ENCODE measurements around the gene LRP1. TPM values are rescaled to one million over a fixed set of nuclear protein-coding genes. Genes with fewer than 3 reads are reported as not detected.

The LRP1 gene
- total RNA-seq, 6 experiments from 2014 or later: 187 to 332 (median 201) TPM

- no peaks in the 10 kb centered on the region for H3K9me3 Mint-ChIP-seq
- TF ChIP-seq, protein P1, sequence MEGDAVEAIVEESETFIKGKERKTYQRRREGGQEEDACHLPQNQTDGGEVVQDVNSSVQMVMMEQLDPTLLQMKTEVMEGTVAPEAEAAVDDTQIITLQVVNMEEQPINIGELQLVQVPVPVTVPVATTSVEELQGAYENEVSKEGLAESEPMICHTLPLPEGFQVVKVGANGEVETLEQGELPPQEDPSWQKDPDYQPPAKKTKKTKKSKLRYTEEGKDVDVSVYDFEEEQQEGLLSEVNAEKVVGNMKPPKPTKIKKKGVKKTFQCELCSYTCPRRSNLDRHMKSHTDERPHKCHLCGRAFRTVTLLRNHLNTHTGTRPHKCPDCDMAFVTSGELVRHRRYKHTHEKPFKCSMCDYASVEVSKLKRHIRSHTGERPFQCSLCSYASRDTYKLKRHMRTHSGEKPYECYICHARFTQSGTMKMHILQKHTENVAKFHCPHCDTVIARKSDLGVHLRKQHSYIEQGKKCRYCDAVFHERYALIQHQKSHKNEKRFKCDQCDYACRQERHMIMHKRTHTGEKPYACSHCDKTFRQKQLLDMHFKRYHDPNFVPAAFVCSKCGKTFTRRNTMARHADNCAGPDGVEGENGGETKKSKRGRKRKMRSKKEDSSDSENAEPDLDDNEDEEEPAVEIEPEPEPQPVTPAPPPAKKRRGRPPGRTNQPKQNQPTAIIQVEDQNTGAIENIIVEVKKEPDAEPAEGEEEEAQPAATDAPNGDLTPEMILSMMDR (IDR thresholded peaks at IDR 0.05): no peak
- no peak for DNase-seq
- no peak overlapping the region for H3K4me3 Mint-ChIP-seq
- peaks cover 45% of the 10 kb centered on the region for H3K36me3 Mint-ChIP-seq (ENCODE audit: low read depth)
- H3K4me1 Mint-ChIP-seq (ENCODE audit: low read depth): peaks cover 50% of the 10 kb centered on the region
- H3K27ac Mint-ChIP-seq: peak overlapping the region; percentile 48
- peaks cover 6% of the 10 kb centered on the region for H3K27me3 Mint-ChIP-seq (ENCODE audit: insufficient read depth)
Measured at GRCh38 chr12:57154804-57155434, 26.6 kb downstream of the LRP1 start.

DNA sequence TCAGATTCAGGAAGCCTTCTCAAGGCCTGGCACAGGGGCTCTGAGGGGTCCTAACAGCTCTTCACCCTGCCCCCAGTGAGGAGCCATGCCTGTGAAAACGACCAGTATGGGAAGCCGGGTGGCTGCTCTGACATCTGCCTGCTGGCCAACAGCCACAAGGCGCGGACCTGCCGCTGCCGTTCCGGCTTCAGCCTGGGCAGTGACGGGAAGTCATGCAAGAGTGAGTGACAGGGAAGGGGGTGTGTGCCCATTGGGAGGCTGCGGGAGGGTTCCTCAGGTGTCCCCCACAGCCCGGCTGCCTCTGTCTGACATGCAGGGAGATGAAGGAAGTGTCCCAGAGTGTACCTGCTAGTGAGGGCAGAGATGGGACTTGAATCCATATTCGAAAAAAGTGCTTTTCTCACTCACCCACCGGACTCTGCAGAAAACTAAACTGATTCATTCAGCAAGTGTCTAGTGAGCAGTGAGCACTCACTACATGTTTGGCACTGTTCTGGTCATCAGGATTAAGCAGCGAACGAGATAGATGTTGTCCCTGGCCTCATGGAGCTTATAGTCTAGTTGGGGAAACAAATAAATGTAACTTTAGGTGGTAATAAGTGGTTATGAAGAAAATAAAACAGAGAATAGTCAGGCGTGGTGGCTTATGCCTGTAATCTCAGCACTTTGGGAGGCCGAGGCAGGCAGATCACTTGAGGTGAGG is 28.6 kb downstream of the LRP1 start:
- peaks cover 6% of the 10 kb centered on the region for H3K27me3 Mint-ChIP-seq (ENCODE audit: insufficient read depth)
- peaks cover 50% of the 10 kb centered on the region for H3K4me1 Mint-ChIP-seq (ENCODE audit: low read depth)
- TF ChIP-seq, protein P1 (IDR thresholded peaks at IDR 0.05): no peak
- no peak overlapping the region for H3K27ac Mint-ChIP-seq
- H3K36me3 Mint-ChIP-seq (ENCODE audit: low read depth): peaks cover 56% of the 10 kb centered on the region
- no peaks in the 10 kb centered on the region for H3K9me3 Mint-ChIP-seq
- no peak for DNase-seq
- H3K4me3 Mint-ChIP-seq: no peak overlapping the region

DNA sequence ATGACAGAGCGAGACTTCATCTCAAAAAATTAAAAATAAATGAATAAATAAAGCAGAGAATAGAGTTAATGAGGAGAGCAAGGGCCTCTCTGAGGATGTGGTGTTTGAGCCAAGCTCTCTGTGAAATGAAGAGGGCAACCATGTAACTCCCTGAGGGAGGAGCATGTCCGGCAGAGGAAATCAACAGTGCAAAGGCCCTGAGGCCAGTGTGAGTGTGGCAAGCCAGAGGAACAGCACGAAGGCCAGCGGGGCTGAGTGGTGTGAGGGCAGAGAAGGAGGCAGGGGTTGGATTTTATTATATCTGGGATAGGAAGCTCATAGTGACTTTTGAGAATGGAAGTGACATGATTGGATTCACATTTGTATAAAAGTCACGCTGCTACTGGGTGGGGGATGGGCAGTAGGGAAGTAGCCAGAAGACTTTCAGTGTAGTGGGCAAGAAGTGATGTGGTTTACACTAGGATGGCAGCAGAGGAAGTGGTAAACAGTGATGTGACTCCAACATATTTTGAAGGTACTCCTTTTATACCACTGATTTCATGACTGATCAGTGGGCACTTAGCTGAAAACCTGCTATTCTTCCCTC is 29.4 kb downstream of the LRP1 start:
- Mint-ChIP-seq H3K36me3 (ENCODE audit: low read depth) (peaks cover 61% of the 10 kb centered on the region), H3K4me3 (peak overlapping the region; percentile 24; the same call in 1 of the 2 replicates), H3K27me3 (ENCODE audit: insufficient read depth) (peaks cover 7% of the 10 kb centered on the region), H3K4me1 (ENCODE audit: low read depth) (peaks cover 44% of the 10 kb centered on the region), H3K27ac (peak overlapping the region; percentile 22; the same call in 1 of the 2 replicates), H3K9me3 (no peaks in the 10 kb centered on the region)
- TF ChIP-seq, protein P1 (IDR thresholded peaks at IDR 0.05): no peak
- no peak for DNase-seq

DNA sequence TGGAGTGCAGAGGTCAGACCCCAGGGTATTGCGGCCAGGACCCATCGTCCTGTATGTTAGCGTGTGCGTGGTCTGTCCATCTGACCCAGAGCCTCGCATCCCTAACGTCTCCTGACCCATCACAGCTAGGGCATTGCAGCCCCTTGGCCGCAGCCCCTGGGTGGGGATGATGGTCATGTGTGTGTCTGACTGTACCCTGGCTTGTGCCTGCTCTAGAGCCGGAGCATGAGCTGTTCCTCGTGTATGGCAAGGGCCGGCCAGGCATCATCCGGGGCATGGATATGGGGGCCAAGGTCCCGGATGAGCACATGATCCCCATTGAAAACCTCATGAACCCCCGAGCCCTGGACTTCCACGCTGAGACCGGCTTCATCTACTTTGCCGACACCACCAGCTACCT is 29.9 kb downstream of the LRP1 start:
- Mint-ChIP-seq H3K27ac (peak overlapping the region; percentile 21), H3K27me3 (ENCODE audit: insufficient read depth) (peaks cover 8% of the 10 kb centered on the region), H3K4me1 (ENCODE audit: low read depth) (peaks cover 39% of the 10 kb centered on the region), H3K9me3 (no peaks in the 10 kb centered on the region), H3K4me3 (no peak overlapping the region), H3K36me3 (ENCODE audit: low read depth) (peaks cover 57% of the 10 kb centered on the region)
- TF ChIP-seq, protein P1 (IDR thresholded peaks at IDR 0.05): no peak
- no peak for DNase-seq

DNA sequence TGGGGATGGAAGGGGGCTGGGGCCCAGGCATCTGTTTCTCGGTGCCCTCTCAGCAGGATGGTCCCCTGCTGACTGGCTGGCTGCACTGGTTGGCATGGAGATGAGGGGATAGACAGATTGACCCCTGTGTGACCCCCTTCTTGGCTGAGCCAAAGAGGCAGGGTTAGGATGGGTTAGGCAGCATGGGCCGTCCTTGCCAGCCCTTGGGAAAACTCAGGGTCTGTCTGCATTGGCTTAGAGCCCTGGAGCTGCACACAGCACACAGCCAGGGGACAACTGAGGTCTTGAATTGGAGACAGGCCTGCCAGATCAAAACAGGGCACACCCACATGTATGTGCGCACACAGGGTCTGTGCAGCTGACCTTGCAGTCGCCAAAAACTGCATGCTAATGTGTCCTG is 30.4 kb downstream of the LRP1 start:
- no peak for DNase-seq
- Mint-ChIP-seq H3K27ac (peak overlapping the region; percentile 21), H3K27me3 (ENCODE audit: insufficient read depth) (peaks cover 8% of the 10 kb centered on the region), H3K36me3 (ENCODE audit: low read depth) (peaks cover 53% of the 10 kb centered on the region), H3K4me1 (ENCODE audit: low read depth) (peaks cover 35% of the 10 kb centered on the region), H3K9me3 (no peaks in the 10 kb centered on the region), H3K4me3 (no peak overlapping the region)
- TF ChIP-seq, protein P1 (IDR thresholded peaks at IDR 0.05): no peak

Measured in HFFc6 (cell line).